Activated CD8-positive, alpha-beta memory T cell treated with anti-CD3 and anti-CD28 coated beads for 24 hours (primary cell): ENCODE measurements around the gene IL12RB1.

Experiments
- DNase-seq: peaks from one replicate; pipeline ENCODE4 v3.0.0-alpha.2; 2020

The IL12RB1 gene

GRCh38 chr19:18086590-18087138, at the start of gene IL12RB1:
Gene IL12RB1, minus strand, starts transcription at chr19:18086934. Its CDS starts 111 bp downstream, at chr19:18086823.
- DNase-seq: peak; percentile 81

- DNase-seq: no peak
These were observed 49.2 kb upstream of the IL12RB1 start for GRCh38 chr19:18135712-18136584.

GRCh38 chr19:18131841-18132596, 45.3 kb upstream of the IL12RB1 start:
- no peak for DNase-seq

- DNase-seq: no peak
These were observed 43.9 kb upstream of the IL12RB1 start for GRCh38 chr19:18130523-18131242.

- no peak for DNase-seq
These were observed 42.1 kb upstream of the IL12RB1 start for GRCh38 chr19:18128805-18129204.

GRCh38 chr19:18128044-18128443, 41.3 kb upstream of the IL12RB1 start:
- DNase-seq: no peak

- DNase-seq: no peak
These were observed 39.4 kb upstream of the IL12RB1 start for GRCh38 chr19:18126097-18126496.

GRCh38 chr19:18123819-18124218, 37.1 kb upstream of the IL12RB1 start:
- no peak for DNase-seq

GRCh38 chr19:18122860-18123795, 36.4 kb upstream of the IL12RB1 start:
- DNase-seq: no peak

- DNase-seq: no peak
These were observed 35.7 kb upstream of the IL12RB1 start for GRCh38 chr19:18122424-18122823.

- no peak for DNase-seq
These were observed 34.4 kb upstream of the IL12RB1 start for GRCh38 chr19:18121166-18121565.

- no peak for DNase-seq
These were observed 33.4 kb upstream of the IL12RB1 start for GRCh38 chr19:18120127-18120526.

GRCh38 chr19:18119717-18120105, 33.0 kb upstream of the IL12RB1 start:
- no peak for DNase-seq

- peak; percentile 76 for DNase-seq
These were observed 32.4 kb upstream of the IL12RB1 start for GRCh38 chr19:18119013-18119716.

- peak; percentile 65 for DNase-seq
These were observed 31.8 kb upstream of the IL12RB1 start for GRCh38 chr19:18118420-18119012.

GRCh38 chr19:18117692-18118378, 31.1 kb upstream of the IL12RB1 start:
- DNase-seq: peak; percentile 98

- peak; percentile 62 for DNase-seq
These were observed 30.6 kb upstream of the IL12RB1 start for GRCh38 chr19:18117364-18117691.

- DNase-seq: no peak
These were observed 27.7 kb upstream of the IL12RB1 start for GRCh38 chr19:18114483-18114882.

- no peak for DNase-seq
These were observed 27.1 kb upstream of the IL12RB1 start for GRCh38 chr19:18113827-18114226.

GRCh38 chr19:18112989-18113478, 26.3 kb upstream of the IL12RB1 start:
- peak; percentile 93 for DNase-seq
